GM12801 (cell line): Measurements from ENCODE around the gene GMIP.

Experiments used
- TF ChIP-seq, protein P1 (sequence below): IDR thresholded peaks from one replicate; pipeline ENCODE4 v1.5.1; 2011; ENCODE audit warnings: control low read depth; ENCODE audit not compliant: insufficient read length; ENCODE audit errors: extremely low read depth

The GMIP gene, protein sequence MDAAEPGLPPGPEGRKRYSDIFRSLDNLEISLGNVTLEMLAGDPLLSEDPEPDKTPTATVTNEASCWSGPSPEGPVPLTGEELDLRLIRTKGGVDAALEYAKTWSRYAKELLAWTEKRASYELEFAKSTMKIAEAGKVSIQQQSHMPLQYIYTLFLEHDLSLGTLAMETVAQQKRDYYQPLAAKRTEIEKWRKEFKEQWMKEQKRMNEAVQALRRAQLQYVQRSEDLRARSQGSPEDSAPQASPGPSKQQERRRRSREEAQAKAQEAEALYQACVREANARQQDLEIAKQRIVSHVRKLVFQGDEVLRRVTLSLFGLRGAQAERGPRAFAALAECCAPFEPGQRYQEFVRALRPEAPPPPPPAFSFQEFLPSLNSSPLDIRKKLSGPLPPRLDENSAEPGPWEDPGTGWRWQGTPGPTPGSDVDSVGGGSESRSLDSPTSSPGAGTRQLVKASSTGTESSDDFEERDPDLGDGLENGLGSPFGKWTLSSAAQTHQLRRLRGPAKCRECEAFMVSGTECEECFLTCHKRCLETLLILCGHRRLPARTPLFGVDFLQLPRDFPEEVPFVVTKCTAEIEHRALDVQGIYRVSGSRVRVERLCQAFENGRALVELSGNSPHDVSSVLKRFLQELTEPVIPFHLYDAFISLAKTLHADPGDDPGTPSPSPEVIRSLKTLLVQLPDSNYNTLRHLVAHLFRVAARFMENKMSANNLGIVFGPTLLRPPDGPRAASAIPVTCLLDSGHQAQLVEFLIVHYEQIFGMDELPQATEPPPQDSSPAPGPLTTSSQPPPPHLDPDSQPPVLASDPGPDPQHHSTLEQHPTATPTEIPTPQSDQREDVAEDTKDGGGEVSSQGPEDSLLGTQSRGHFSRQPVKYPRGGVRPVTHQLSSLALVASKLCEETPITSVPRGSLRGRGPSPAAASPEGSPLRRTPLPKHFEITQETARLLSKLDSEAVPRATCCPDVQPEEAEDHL

DNA sequence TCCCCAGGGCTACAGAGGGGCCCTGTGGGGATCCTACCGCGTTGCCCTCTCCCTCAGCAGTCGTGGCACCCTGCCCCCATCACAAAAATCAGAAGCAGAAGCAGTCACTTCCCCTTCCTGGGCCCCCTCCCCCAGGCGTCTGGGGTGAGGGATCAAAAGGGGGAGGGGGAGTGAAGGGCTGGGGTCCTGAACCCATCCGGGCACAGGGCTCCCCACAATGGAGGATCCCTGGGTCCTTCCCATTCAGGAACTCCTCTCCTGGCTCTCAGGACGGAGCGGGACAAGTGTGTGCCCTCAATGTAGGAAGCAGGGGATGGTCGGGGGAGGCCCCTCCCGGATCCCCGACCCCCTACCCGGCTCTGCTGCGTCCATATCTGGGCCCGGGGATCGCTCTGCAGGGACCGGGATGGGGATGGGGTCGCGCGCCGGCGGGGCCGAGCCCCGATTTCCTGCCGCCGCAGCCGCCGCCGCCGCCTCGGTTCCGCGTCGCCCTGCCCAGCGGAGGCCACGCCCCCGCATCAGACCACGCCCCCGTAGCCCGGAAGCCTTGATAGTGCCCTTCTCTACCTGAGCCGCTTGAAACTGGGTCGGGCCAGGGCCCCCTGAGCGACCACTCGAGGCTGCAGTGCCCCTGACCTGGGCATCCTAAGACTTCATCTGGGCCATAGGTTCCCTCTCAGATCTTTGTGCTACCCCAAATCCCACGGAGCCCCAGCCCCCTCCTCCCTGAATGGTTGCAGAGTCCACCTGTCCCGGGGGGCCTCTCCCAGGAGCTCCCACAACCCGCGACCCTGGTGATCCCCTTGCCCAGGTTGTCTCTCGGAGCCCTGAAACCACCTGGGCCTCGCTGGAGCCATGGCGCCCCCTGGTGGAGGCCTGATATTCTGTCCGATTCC is at the start of gene GMIP:
GMIP (minus strand) TSS at position 500 of the 896 bp plus-strand sequence; CDS start at position 372, 128 bp downstream.
- TF ChIP-seq, protein P1, sequence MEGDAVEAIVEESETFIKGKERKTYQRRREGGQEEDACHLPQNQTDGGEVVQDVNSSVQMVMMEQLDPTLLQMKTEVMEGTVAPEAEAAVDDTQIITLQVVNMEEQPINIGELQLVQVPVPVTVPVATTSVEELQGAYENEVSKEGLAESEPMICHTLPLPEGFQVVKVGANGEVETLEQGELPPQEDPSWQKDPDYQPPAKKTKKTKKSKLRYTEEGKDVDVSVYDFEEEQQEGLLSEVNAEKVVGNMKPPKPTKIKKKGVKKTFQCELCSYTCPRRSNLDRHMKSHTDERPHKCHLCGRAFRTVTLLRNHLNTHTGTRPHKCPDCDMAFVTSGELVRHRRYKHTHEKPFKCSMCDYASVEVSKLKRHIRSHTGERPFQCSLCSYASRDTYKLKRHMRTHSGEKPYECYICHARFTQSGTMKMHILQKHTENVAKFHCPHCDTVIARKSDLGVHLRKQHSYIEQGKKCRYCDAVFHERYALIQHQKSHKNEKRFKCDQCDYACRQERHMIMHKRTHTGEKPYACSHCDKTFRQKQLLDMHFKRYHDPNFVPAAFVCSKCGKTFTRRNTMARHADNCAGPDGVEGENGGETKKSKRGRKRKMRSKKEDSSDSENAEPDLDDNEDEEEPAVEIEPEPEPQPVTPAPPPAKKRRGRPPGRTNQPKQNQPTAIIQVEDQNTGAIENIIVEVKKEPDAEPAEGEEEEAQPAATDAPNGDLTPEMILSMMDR, result no peak

DNA sequence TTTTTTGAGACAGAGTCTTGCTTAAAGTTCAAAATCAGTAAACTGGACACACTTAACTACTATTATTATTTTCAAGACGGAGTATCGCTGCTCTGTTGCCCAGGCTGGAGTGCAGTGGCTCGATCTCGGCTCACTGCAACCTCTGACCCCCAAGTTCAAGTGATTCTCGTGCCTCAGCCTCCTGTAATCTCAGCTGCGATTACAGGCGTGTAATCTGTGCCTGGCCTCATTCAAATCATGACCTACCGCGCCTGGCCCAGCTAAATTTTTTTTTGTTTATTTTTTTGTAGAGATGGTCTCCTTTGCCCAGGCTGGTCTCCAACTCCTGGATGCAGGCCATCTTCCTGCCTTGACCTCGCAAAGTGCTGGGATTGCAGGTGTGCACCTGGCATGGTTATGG is 48.2 kb upstream of the GMIP start:
- TF ChIP-seq, protein P1, result no peak

DNA sequence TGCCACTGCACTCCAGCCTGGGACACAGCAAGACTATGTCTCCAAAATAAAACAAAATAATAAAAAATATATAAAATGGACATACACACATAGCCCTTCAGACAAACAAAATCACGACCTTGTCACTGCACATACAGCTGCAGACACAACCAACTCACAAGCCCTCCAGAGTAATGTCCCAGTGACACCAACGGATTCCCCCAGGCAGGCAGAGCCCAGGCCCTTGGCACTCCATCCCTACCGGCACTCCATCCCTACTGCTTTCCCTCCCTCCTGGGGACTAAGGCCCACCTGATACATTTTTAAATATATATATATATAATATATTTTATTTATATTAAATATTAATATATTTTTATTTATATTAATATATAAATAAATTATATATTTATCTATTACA is 43.6 kb upstream of the GMIP start:
- TF ChIP-seq, protein P1, result no peak

DNA sequence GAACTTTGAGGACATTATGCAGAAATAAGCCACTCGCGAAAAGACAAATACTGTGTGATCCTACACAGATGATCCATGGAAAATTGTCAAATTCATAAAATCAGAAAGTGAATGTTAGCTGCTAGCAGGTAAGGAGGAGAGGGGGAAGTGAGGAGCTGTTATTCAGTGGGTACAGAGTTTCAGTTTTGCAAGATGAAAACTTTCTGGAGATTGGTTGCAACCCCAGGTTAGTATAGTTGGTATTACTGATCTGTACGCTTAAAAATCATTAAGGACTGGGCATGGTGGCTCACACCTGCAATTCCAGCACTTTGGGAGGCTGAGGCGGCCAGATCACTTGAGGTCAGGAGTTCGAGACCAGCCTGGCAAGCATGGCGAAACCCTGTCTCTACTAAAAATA is 43.1 kb upstream of the GMIP start:
- TF ChIP-seq, protein P1, result no peak

DNA sequence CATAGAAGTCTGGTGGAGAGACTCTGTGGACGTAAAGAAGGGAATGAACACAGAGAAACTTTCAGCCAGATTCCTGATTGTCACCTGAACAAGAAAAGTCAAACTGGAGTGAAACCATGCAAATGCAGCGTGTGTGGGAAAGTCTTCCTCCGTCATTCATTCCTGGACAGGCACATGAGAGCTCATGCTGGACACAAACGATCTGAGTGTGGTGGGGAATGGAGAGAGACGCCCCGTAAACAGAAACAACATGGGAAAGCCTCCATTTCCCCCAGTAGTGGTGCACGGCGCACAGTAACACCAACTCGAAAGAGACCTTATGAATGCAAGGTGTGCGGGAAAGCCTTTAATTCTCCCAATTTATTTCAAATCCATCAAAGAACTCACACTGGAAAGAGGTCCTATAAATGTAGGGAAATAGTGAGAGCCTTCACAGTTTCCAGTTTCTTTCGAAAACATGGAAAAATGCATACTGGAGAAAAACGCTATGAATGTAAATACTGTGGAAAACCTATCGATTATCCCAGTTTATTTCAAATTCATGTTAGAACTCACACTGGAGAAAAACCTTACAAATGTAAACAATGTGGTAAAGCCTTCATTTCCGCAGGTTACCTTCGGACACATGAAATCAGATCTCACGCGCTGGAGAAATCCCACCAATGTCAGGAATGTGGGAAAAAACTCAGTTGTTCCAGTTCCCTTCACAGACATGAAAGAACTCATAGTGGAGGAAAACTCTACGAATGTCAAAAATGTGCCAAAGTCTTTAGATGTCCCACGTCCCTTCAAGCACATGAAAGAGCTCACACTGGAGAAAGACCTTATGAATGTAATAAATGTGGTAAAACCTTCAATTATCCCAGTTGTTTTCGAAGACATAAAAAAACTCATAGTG is 36.0 kb upstream of the GMIP start:
- TF ChIP-seq, protein P1, result no peak

DNA sequence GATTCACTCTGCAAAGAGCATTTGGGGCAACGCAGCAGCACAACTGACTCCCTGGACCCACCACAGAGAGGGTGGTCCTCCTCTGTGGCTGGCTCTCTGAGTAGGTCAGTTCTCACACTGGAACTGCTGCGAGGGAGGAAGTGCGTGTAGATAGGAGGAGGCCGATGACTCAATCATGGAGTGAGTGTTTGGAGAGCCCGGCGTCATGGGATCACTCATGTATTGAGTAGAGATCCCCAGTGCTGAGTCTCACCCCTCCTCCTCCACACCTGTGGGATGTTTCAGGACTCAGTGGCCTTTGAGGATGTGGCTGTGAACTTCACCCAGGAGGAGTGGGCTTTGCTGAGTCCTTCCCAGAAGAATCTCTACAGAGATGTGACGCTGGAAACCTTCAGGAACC is 34.1 kb upstream of the GMIP start:
- TF ChIP-seq, protein P1, result no peak
